Trophoblast cell (in vitro differentiated cells and primary cell): ENCODE results near the gene YLPM1.

ENCODE experiments used
- DNase-seq, 2 donors: peaks; one replicate each; pipeline ENCODE4 v3.0.0-alpha.2; 2016
- H2AFZ ChIP-seq: 2 replicates; pipeline ENCODE4 v1.6.1; 2013; ENCODE audit warnings: low read length, moderate library complexity, mild to moderate bottlenecking; ENCODE audit not compliant: insufficient read depth, poor library complexity
- H2AK5ac ChIP-seq: 2 replicates; pipeline ENCODE4 v1.6.1; 2013; ENCODE audit warnings: mild to moderate bottlenecking, low read length
- H2BK120ac ChIP-seq: 2 replicates; pipeline ENCODE4 v1.6.1; 2013; ENCODE audit warnings: low read length, mild to moderate bottlenecking, moderate library complexity; ENCODE audit not compliant: insufficient read depth, poor library complexity
- H2BK12ac ChIP-seq: 2 replicates; pipeline ENCODE4 v1.6.1; 2013; ENCODE audit warnings: mild to moderate bottlenecking, low read length, moderate library complexity
- H2BK5ac ChIP-seq: 2 replicates; pipeline ENCODE4 v1.6.1; 2013; ENCODE audit warnings: low read length, low read depth, moderate library complexity, mild to moderate bottlenecking; ENCODE audit not compliant: poor library complexity
- H3K14ac ChIP-seq: 2 replicates; pipeline ENCODE4 v1.6.1; 2013; ENCODE audit warnings: mild to moderate bottlenecking, low read length
- H3K18ac ChIP-seq: 2 replicates; pipeline ENCODE4 v1.6.1; 2013; ENCODE audit warnings: mild to moderate bottlenecking, low read length
- H3K23ac ChIP-seq: 2 replicates; pipeline ENCODE4 v1.6.1; 2013; ENCODE audit warnings: low read length
- H3K27ac ChIP-seq: 2 replicates; pipeline ENCODE4 v1.5.1; 2013; ENCODE audit warnings: low read depth, mild to moderate bottlenecking, inconsistent platforms, low read length, moderate library complexity
- H3K27me3 ChIP-seq: 2 replicates; pipeline ENCODE4 v1.6.1; 2013; ENCODE audit warnings: inconsistent platforms, mild to moderate bottlenecking, low read length, moderate library complexity; ENCODE audit not compliant: insufficient read depth
- H3K36me3 ChIP-seq, 2 experiments: 1 replicate in 1 of 2; 2 replicates in 1 of 2; pipeline ENCODE4 v1.6.1; 2013; ENCODE audit warnings: low read length in 2 of 2, mild to moderate bottlenecking in 2 of 2, moderate library complexity in 1 of 2; ENCODE audit not compliant: insufficient read depth in 2 of 2, control insufficient read depth in 1 of 2
- H3K4ac ChIP-seq: 2 replicates; pipeline ENCODE4 v1.6.1; 2013; ENCODE audit warnings: low read depth, mild to moderate bottlenecking, low read length, moderate library complexity
- H3K4me1 ChIP-seq, 2 experiments: 1 replicate in 1 of 2; 2 replicates in 1 of 2; pipeline ENCODE4 v1.6.1; 2013; ENCODE audit warnings: low read length in 2 of 2, mild to moderate bottlenecking in 2 of 2, moderate library complexity in 1 of 2; ENCODE audit not compliant: insufficient read depth in 2 of 2, control insufficient read depth in 1 of 2
- H3K4me2 ChIP-seq: 2 replicates; pipeline ENCODE4 v1.6.1; 2013; ENCODE audit warnings: inconsistent platforms, mild to moderate bottlenecking, low read length, moderate library complexity
- H3K4me3 ChIP-seq: 2 replicates; pipeline ENCODE4 v1.5.1; 2013; ENCODE audit warnings: mild to moderate bottlenecking, low read depth, low read length, inconsistent platforms
- H3K79me1 ChIP-seq: one replicate; pipeline ENCODE4 v1.6.1; 2013; ENCODE audit warnings: low read length
- H3K79me2 ChIP-seq: 2 replicates; pipeline ENCODE4 v1.6.1; 2013; ENCODE audit warnings: low read length, mild to moderate bottlenecking; ENCODE audit not compliant: control insufficient read depth, insufficient read depth, poor library complexity
- H3K9ac ChIP-seq: 2 replicates; pipeline ENCODE4 v1.6.1; 2013; ENCODE audit warnings: mild to moderate bottlenecking, low read length
- H3K9me3 ChIP-seq: 2 replicates; pipeline ENCODE4 v1.6.1; 2013; ENCODE audit warnings: low read depth, mild to moderate bottlenecking, control low read depth, inconsistent platforms, low read length; ENCODE audit not compliant: insufficient read depth
- H4K12ac ChIP-seq: 2 replicates; pipeline ENCODE4 v1.6.1; 2013; ENCODE audit warnings: low read depth, mild to moderate bottlenecking, low read length, moderate library complexity
- H4K8ac ChIP-seq: 2 replicates; pipeline ENCODE4 v1.6.1; 2013; ENCODE audit warnings: low read depth, mild to moderate bottlenecking, low read length, moderate library complexity
- H4K91ac ChIP-seq: one replicate; pipeline ENCODE4 v1.6.1; 2013; ENCODE audit warnings: low read depth, mild to moderate bottlenecking, low read length, moderate library complexity
- WGBS: extraction: QIAGEN DNeasy Blood & Tissue Kit; methylation state at CpG from one replicate; pipeline ENCODE4 v1.1.7; 2013; ENCODE audit warnings: missing lambda C conversion rate; ENCODE audit not compliant: insufficient read length, insufficient coverage; ENCODE audit errors: extremely low coverage; 5-methylcytosine and 5-hydroxymethylcytosine counted together

YLPM1 gene

DNA sequence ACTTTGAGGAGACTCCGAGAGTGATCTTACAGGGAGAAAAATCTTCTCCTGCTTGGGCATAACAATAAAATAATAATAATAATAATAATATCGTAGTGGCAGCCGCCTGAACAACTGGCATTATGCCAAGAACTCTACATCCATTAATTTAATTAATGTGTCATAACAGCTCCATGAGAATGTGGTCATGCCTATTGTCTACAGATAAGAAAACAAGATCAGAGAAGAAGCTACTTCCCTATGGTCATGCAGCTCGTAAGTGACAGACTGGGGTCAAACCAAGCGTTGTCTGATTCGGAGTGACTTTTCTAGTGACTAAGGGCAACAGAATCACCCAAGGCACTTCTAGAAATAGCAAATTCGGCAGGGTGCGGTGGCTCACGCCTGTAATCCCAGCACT, 101.1 kb downstream of the YLPM1 start:
- no peak overlapping the region for H2BK12ac ChIP-seq
- DNase-seq: no peak
- no peak overlapping the region for H4K12ac ChIP-seq
- H3K4me1 ChIP-seq: no peaks in the 10 kb centered on the region
- H3K79me2 ChIP-seq: no peaks in the 10 kb centered on the region
- no peak overlapping the region for H2BK5ac ChIP-seq
- H3K27me3 ChIP-seq: no peaks in the 10 kb centered on the region
- H3K9ac ChIP-seq: no peak overlapping the region
- no CpG with 5 or more reads among the region's 9 CpGs for WGBS
- no peak overlapping the region for H3K27ac ChIP-seq
- no peak overlapping the region for H3K14ac ChIP-seq
- H2AK5ac ChIP-seq: no peak overlapping the region
- H3K79me1 ChIP-seq: no peaks in the 10 kb centered on the region
- H2AFZ ChIP-seq: no peak overlapping the region
- H2BK120ac ChIP-seq: no peak overlapping the region
- no peak overlapping the region for H3K4me3 ChIP-seq
- no peaks in the 10 kb centered on the region for H3K9me3 ChIP-seq
- no peak overlapping the region for H3K23ac ChIP-seq
- no peak overlapping the region for H4K8ac ChIP-seq
- H3K36me3 ChIP-seq: no peaks in the 10 kb centered on the region
- no peak overlapping the region for H3K4ac ChIP-seq
- no peak overlapping the region for H3K18ac ChIP-seq
- H3K4me2 ChIP-seq: no peak overlapping the region
- no peak overlapping the region for H4K91ac ChIP-seq

DNA sequence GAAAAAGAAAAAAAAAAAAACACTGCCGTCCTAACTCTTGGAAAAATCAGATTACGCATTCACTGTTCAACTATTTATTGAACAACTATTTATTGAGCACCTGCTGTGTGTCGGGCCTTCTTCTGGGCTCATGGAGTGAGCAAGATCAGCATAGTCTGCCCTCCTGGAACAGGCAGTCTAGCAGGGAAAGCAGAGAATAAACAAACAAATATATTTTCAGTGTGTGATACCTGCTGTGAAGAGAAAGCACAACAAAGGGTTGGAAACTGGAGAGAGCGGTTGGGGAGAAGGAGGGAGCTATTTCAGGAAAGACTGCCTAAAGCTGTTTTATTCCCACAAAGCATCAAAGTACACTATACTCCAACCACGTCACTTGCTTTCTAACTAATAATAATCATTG, 102.0 kb downstream of the YLPM1 start:
- Histone ChIP-seq H3K18ac (no peak overlapping the region), H3K23ac (no peak overlapping the region), H4K12ac (no peak overlapping the region), H3K36me3 (no peaks in the 10 kb centered on the region), H2AFZ (no peak overlapping the region), H2BK120ac (no peak overlapping the region), H3K4me2 (no peak overlapping the region), H3K4ac (no peak overlapping the region), H3K27ac (no peak overlapping the region), H3K79me2 (no peaks in the 10 kb centered on the region), H3K14ac (no peak overlapping the region), H3K79me1 (no peaks in the 10 kb centered on the region), H4K91ac (no peak overlapping the region), H3K9me3 (no peaks in the 10 kb centered on the region), H3K9ac (no peak overlapping the region), H3K4me1 (no peaks in the 10 kb centered on the region), H3K4me3 (no peak overlapping the region), H2AK5ac (no peak overlapping the region), H2BK12ac (no peak overlapping the region), H3K27me3 (no peaks in the 10 kb centered on the region), H2BK5ac (no peak overlapping the region), H4K8ac (no peak overlapping the region)
- DNase-seq: no peak
- whole genome bisulfite sequencing: no CpG with 5 or more reads among the region's 5 CpGs

DNA sequence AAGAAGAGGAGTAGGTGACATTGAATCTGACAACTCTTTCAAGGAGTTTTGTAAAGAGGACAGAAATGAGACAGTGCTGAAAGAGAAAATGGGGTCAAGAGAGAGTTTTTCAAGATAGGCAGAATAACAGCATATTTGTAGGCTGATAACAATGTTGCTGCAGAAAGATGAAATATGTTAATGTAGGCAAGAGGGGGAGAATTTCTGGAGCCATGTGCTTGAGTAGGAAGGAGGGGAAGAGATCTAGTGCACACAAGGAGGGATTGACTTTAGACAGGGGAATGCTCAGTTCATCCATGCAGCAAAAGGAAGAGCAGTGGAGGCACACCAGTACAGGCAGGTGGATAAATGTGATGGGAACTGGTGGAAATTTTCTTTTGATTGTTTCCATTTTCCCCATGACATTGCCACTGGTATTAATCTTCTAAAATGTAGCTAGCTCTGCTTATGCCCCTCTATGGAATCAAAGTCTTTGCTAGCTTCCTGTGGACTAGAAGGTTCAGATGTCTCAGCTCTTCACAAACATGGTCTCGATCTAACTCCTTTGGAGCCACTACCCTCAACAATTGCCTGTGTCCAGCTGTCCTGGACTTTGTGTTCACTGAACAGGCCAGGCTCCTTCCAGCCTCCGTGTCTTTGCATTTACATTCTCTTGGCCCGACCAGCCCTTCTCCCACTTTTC, 103.7 kb downstream of the YLPM1 start:
- WGBS: no CpG with 5 or more reads among the region's 3 CpGs
- Histone ChIP-seq H2AFZ (no peak overlapping the region), H3K4ac (no peak overlapping the region), H2AK5ac (no peak overlapping the region), H4K91ac (no peak overlapping the region), H3K4me3 (no peak overlapping the region), H3K23ac (no peak overlapping the region), H3K18ac (no peak overlapping the region), H2BK5ac (no peak overlapping the region), H3K27ac (no peak overlapping the region), H3K79me1 (no peaks in the 10 kb centered on the region), H3K36me3 (no peaks in the 10 kb centered on the region), H3K4me1 (no peaks in the 10 kb centered on the region), H3K27me3 (no peaks in the 10 kb centered on the region), H3K79me2 (no peaks in the 10 kb centered on the region), H3K9ac (no peak overlapping the region), H2BK120ac (no peak overlapping the region), H3K4me2 (no peak overlapping the region), H3K9me3 (no peaks in the 10 kb centered on the region), H4K8ac (no peak overlapping the region), H3K14ac (no peak overlapping the region), H4K12ac (no peak overlapping the region), H2BK12ac (no peak overlapping the region)
- no peak for DNase-seq

DNA sequence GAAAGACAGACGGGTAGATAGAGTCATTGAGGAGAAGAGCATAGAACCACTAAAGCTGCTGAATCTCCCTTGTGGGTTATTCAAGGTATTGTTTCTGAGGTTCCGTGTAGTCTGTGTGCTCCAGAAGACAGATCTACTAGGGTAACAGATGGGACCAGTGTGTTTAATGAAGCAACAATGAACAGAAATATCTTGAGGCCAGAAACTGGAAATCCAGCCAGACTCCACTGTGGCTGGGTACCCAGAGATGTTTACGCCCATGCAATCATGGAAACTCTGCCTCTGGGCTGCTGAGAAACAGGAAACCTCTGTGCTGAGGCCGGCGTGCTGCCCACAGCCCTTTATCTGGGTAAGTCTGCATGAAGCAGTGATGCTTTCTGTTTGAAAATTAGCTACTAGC, 104.6 kb downstream of the YLPM1 start:
- H3K4me2 ChIP-seq: no peak overlapping the region
- no peaks in the 10 kb centered on the region for H3K4me1 ChIP-seq
- no peak overlapping the region for H3K23ac ChIP-seq
- no peaks in the 10 kb centered on the region for H3K79me2 ChIP-seq
- no peak overlapping the region for H2AFZ ChIP-seq
- H2BK5ac ChIP-seq: no peak overlapping the region
- no peak overlapping the region for H3K9ac ChIP-seq
- DNase-seq: no peak
- no peak overlapping the region for H2BK12ac ChIP-seq
- H4K8ac ChIP-seq: no peak overlapping the region
- no peak overlapping the region for H3K18ac ChIP-seq
- no peak overlapping the region for H3K14ac ChIP-seq
- H2BK120ac ChIP-seq: no peak overlapping the region
- H3K9me3 ChIP-seq: no peaks in the 10 kb centered on the region
- H4K91ac ChIP-seq: no peak overlapping the region
- H2AK5ac ChIP-seq: no peak overlapping the region
- no peak overlapping the region for H3K27ac ChIP-seq
- H3K4me3 ChIP-seq: no peak overlapping the region
- no peaks in the 10 kb centered on the region for H3K36me3 ChIP-seq
- H3K79me1 ChIP-seq: no peaks in the 10 kb centered on the region
- no peak overlapping the region for H3K4ac ChIP-seq
- WGBS: no CpG with 5 or more reads among the region's 5 CpGs
- H3K27me3 ChIP-seq: no peaks in the 10 kb centered on the region
- no peak overlapping the region for H4K12ac ChIP-seq
